ENCODE measurements around the gene NFKBIE. TPM values are rescaled to one million over a fixed set of nuclear protein-coding genes. Genes with fewer than 3 reads are reported as not detected.

Gene NFKBIE
- total and polyA plus RNA-seq, 8 donors: 2.5 to 16.9 (median 7.6) TPM

GRCh38 chr6:44291841-44292240, 26.5 kb upstream of the NFKBIE start:
- FAIRE-seq: no peak
- no peak for ATAC-seq
- Histone ChIP-seq H3K4me3 (no peak overlapping the region), H3K4me1 (no peaks in the 10 kb centered on the region), H3K27ac (no peak overlapping the region), H3K9me3 (no peaks in the 10 kb centered on the region), H3K36me3 (no peaks in the 10 kb centered on the region), H3K27me3 (peaks cover 0 to 7% (median 0%) of the 10 kb centered on the region in 4 donors)
- no peak for TF ChIP-seq CTCF (IDR thresholded peaks at IDR 0.05)
- DNase-seq: peak in 1 of 6 donors; percentile 15
- WGBS, 2 donors: 56% methylated on average over 4 of the region's 4 CpGs
- intact Hi-C loops (cut with DNase I): no loop called here

- Histone ChIP-seq H3K4me1 (no peaks in the 10 kb centered on the region), H3K4me3 (no peak overlapping the region), H3K36me3 (no peaks in the 10 kb centered on the region), H3K27me3 (peaks cover 0 to under 1% (median 0%) of the 10 kb centered on the region in 4 donors), H3K27ac (no peak overlapping the region), H3K9me3 (no peaks in the 10 kb centered on the region)
- ATAC-seq: peak; percentile 54 to 91 (median 82)
- 14% methylated on average over 7 of the region's 7 CpGs for WGBS, 2 donors
- TF ChIP-seq CTCF (IDR thresholded peaks at IDR 0.05): no peak
- peak in 5 of 6 donors; percentile 28 to 64 (median 49) for DNase-seq
- FAIRE-seq: no peak
- intact Hi-C loops (cut with DNase I): no loop called here
Measured at GRCh38 chr6:44289726-44290260, 24.4 kb upstream of the NFKBIE start.

- no peak for TF ChIP-seq CTCF (IDR thresholded peaks at IDR 0.05)
- H3K27me3 ChIP-seq: no peaks in the 10 kb centered on the region
Measured at GRCh38 chr6:44286747-44287146, 21.4 kb upstream of the NFKBIE start.

GRCh38 chr6:44286285-44286565, 20.9 kb upstream of the NFKBIE start:
- H3K9me3 ChIP-seq: no peaks in the 10 kb centered on the region
- FAIRE-seq (no peak), ATAC-seq (no peak), DNase-seq (no peak)
- H3K27ac ChIP-seq: no peak overlapping the region
- no peak overlapping the region for H3K4me3 ChIP-seq
- no peaks in the 10 kb centered on the region for H3K4me1 ChIP-seq
- no peaks in the 10 kb centered on the region for H3K36me3 ChIP-seq
- WGBS, 2 donors: 80% methylated on average over 12 of the region's 12 CpGs
- intact Hi-C loops (cut with DNase I): no loop called here
- H3K27me3 ChIP-seq: no peaks in the 10 kb centered on the region
- no peak for TF ChIP-seq CTCF (IDR thresholded peaks at IDR 0.05)

More at GRCh38 chr6:44286747-44287146, 21.4 kb upstream of the NFKBIE start:
- peak in 1 of 6 donors; percentile 8 for DNase-seq
- H3K36me3 ChIP-seq: no peaks in the 10 kb centered on the region
- no peaks in the 10 kb centered on the region for H3K9me3 ChIP-seq
- no peak for FAIRE-seq
- no peak overlapping the region for H3K4me3 ChIP-seq
- intact Hi-C loops (cut with DNase I): no loop called here
- 38 to 42% methylated on average over 2 of the region's 2 CpGs for WGBS, 2 donors
- no peaks in the 10 kb centered on the region for H3K4me1 ChIP-seq
- H3K27ac ChIP-seq: no peak overlapping the region
- ATAC-seq: no peak

GRCh38 chr6:44285552-44286284, 20.4 kb upstream of the NFKBIE start:
- H3K9me3 ChIP-seq: no peaks in the 10 kb centered on the region
- FAIRE-seq: no peak
- H3K4me3 ChIP-seq: no peak overlapping the region
- ATAC-seq: no peak
- no peaks in the 10 kb centered on the region for H3K27me3 ChIP-seq
- H3K36me3 ChIP-seq: no peaks in the 10 kb centered on the region
- intact Hi-C loops (cut with DNase I): no loop called here
- WGBS, 2 donors: 67 to 69% methylated on average over 25 of the region's 25 CpGs
- H3K27ac ChIP-seq: no peak overlapping the region
- no peak for TF ChIP-seq CTCF (IDR thresholded peaks at IDR 0.05)
- no peaks in the 10 kb centered on the region for H3K4me1 ChIP-seq
- peak in 1 of 6 donors; percentile 37 for DNase-seq
